ENCODE results near the gene SH3PXD2B. TPM values are rescaled to one million over a fixed set of nuclear protein-coding genes. Genes with fewer than 3 reads are reported as not detected.

SH3PXD2B gene
- total RNA-seq, 1 donor: 46.7 TPM

DNA sequence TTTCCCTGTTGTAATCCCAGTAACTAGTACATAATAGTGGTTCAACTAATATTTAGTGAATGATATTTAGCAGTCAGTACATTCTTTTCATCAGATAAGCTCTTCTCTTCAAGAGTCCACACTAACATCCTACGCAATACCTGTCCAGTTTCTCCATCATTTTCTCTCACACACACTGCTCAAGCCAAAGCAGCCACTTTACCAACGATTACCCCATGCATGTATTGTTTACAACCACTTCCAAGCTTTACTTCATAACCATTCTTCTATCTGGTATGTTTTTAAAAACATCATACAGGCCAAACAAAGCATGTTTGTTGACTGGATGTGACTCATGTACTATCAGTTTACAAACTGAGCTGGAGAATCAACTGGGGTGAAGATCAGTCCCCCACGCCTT is 178.1 kb downstream of the SH3PXD2B start:
- H3K4me3 ChIP-seq (ENCODE audit: low read depth, low read length): no peak overlapping the region
- TF ChIP-seq CTCF (IDR thresholded peaks at IDR 0.05; ENCODE audit: insufficient read depth, low read length): no peak
- no peak for DNase-seq (ENCODE audit: low read depth)

Other genes with a start within 250 kb of the SH3PXD2B start
- 21.5 and 28.4 TPM in 2 replicates for gene UBTD2, start 170.8 kb downstream of the SH3PXD2B start, total RNA-seq (ENCODE audit: low replicate concordance)
- gene NEURL1B, start 186.7 kb upstream of the SH3PXD2B start, total RNA-seq (ENCODE audit: low replicate concordance): 1.3 and 2.5 TPM in 2 replicates